ENCODE results near the gene SLC38A11. TPM values are rescaled to one million over a fixed set of nuclear protein-coding genes. Genes with fewer than 3 reads are reported as not detected.
"Not testable (repeated sequence)": the region's sequence is repeated elsewhere in the genome, so short reads cannot be mapped to it uniquely, and the experiment has no call there.

Gene SLC38A11
- total RNA-seq, 1 experiment from 2014 or later = 0.46 TPM

DNA sequence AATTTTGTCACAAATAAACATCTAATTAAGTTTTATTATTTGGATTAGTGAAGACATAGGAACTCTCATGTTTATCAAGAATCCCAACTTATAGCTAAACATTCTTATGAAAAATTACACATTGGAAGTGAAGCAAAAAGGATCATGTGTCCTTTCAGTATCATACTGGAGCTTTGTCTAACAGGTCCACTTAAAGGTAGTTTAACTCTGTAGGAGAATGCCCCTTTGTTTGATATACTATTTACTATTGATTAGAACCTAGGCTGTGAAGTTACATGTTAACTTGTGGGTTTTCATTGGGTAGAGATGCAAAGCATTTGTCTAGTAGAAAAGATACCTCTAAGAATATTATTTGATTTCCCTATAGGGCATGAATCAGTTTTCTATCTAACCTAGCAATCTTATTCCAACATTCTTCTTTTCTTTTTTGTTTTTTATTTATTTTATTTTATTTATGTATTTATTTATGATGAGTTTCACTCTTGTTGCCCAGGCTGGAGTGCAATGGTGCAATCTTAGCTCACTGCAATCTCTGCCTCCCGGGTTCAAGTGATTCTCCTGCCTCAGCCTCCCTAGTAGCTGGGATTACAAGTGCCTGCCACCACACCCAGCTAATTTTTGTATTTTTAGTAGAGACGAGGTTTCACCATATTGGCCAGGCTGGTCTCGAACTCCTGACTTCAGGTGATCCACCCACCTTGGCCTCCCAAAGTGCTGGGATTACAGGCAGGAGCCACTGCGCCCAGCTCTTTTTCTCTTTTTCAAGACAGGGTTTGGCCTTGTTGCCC, 95.2 kb downstream of the SLC38A11 start:
- intact Hi-C loops (cut with micrococcal nuclease; ENCODE audit: unreplicated experiment); H3K36me3 ChIP-seq (ENCODE audit: control insufficient read depth, insufficient read depth, low read length); H3K27ac ChIP-seq (ENCODE audit: low read length); BruUV-seq (replicated peaks); H3K27me3 ChIP-seq (ENCODE audit: control insufficient read depth, insufficient read depth, low read length); POLR2A ChIA-PET; in situ Hi-C loops (cut with HindIII; ENCODE audit: low pct_unique_long_range_greater_than_20kb, low sequenced_read_pairs); H3K4me3 ChIP-seq (ENCODE audit: low read depth in 2 of 2, low read length in 2 of 2); CTCF ChIA-PET; DNase-seq (ENCODE audit: low read depth, low spot score); H3K4me1 ChIP-seq (ENCODE audit: control insufficient read depth, insufficient read depth, low read length); ATAC-seq; H3K9me3 ChIP-seq (ENCODE audit: control insufficient read depth, insufficient read depth, low read depth, low read length): not testable (repeated sequence)

DNA sequence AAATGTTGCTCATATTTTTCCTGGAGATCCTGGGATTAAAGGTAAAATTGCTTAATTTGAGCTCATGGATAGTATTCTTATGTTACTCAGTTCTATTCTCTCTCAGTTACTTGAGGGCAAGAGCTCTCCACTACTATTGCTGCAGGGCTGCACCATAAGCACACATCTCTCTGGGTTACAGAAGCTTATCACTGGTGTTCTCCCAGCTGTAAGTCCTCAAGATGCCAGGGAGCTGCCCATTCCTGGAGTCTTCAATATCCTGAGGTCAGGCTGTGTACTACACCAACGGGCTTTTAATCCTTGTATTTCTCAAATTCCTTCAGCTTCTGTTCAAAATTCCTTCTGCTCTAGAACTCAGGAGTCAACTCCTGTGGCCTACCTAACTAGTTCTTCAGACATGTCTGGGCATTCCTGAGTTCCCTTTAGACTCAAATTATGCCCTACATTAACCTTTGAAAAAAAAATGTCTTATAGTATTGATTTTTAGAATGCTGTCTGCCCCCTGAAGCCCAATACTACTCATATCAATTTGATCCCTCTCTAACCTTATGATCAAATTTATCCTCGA, 96.0 kb downstream of the SLC38A11 start:
- no peak for TF ChIP-seq SIN3A (IDR thresholded peaks at IDR 0.05; ENCODE audit: borderline replicate concordance, insufficient read depth, low read depth, low read length)
- no peak for TF ChIP-seq POLR2AphosphoS5 (IDR thresholded peaks at IDR 0.05; ENCODE audit: low read depth, low read length)
- no peak for TF ChIP-seq TCF7L2 (IDR thresholded peaks at IDR 0.05; ENCODE audit: low read depth, low read length)
- TF ChIP-seq, protein P1, sequence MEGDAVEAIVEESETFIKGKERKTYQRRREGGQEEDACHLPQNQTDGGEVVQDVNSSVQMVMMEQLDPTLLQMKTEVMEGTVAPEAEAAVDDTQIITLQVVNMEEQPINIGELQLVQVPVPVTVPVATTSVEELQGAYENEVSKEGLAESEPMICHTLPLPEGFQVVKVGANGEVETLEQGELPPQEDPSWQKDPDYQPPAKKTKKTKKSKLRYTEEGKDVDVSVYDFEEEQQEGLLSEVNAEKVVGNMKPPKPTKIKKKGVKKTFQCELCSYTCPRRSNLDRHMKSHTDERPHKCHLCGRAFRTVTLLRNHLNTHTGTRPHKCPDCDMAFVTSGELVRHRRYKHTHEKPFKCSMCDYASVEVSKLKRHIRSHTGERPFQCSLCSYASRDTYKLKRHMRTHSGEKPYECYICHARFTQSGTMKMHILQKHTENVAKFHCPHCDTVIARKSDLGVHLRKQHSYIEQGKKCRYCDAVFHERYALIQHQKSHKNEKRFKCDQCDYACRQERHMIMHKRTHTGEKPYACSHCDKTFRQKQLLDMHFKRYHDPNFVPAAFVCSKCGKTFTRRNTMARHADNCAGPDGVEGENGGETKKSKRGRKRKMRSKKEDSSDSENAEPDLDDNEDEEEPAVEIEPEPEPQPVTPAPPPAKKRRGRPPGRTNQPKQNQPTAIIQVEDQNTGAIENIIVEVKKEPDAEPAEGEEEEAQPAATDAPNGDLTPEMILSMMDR (IDR thresholded peaks at IDR 0.05) = no peak
- TF ChIP-seq, protein P2, sequence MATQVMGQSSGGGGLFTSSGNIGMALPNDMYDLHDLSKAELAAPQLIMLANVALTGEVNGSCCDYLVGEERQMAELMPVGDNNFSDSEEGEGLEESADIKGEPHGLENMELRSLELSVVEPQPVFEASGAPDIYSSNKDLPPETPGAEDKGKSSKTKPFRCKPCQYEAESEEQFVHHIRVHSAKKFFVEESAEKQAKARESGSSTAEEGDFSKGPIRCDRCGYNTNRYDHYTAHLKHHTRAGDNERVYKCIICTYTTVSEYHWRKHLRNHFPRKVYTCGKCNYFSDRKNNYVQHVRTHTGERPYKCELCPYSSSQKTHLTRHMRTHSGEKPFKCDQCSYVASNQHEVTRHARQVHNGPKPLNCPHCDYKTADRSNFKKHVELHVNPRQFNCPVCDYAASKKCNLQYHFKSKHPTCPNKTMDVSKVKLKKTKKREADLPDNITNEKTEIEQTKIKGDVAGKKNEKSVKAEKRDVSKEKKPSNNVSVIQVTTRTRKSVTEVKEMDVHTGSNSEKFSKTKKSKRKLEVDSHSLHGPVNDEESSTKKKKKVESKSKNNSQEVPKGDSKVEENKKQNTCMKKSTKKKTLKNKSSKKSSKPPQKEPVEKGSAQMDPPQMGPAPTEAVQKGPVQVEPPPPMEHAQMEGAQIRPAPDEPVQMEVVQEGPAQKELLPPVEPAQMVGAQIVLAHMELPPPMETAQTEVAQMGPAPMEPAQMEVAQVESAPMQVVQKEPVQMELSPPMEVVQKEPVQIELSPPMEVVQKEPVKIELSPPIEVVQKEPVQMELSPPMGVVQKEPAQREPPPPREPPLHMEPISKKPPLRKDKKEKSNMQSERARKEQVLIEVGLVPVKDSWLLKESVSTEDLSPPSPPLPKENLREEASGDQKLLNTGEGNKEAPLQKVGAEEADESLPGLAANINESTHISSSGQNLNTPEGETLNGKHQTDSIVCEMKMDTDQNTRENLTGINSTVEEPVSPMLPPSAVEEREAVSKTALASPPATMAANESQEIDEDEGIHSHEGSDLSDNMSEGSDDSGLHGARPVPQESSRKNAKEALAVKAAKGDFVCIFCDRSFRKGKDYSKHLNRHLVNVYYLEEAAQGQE (IDR thresholded peaks at IDR 0.05; ENCODE audit: insufficient read depth in 1 of 2, low read depth in 2 of 2, low read length in 1 of 2) = no peak
- ChIA-PET POLR2A (no interaction called here), CTCF (no interaction called here)
- H3K4me3 ChIP-seq (ENCODE audit: low read depth in 2 of 2, low read length in 2 of 2) = no peak overlapping the region
- no peak overlapping the region for H3K27ac ChIP-seq (ENCODE audit: low read length)
- intact Hi-C loops (cut with micrococcal nuclease; ENCODE audit: unreplicated experiment) = no loop called here
- no peaks in the 10 kb centered on the region for H3K36me3 ChIP-seq (ENCODE audit: control insufficient read depth, insufficient read depth, low read length)
- no peak for DNase-seq (ENCODE audit: low read depth, low spot score)
- no peaks in the 10 kb centered on the region for H3K4me1 ChIP-seq (ENCODE audit: control insufficient read depth, insufficient read depth, low read length)
- in situ Hi-C loops (cut with HindIII; ENCODE audit: low pct_unique_long_range_greater_than_20kb, low sequenced_read_pairs) = no loop called here
- no TSS peak for BruUV-seq (replicated peaks)
- ATAC-seq = no peak
- H3K9me3 ChIP-seq (ENCODE audit: control insufficient read depth, insufficient read depth, low read depth, low read length) = no peaks in the 10 kb centered on the region
- H3K27me3 ChIP-seq (ENCODE audit: control insufficient read depth, insufficient read depth, low read length) = no peaks in the 10 kb centered on the region

DNA sequence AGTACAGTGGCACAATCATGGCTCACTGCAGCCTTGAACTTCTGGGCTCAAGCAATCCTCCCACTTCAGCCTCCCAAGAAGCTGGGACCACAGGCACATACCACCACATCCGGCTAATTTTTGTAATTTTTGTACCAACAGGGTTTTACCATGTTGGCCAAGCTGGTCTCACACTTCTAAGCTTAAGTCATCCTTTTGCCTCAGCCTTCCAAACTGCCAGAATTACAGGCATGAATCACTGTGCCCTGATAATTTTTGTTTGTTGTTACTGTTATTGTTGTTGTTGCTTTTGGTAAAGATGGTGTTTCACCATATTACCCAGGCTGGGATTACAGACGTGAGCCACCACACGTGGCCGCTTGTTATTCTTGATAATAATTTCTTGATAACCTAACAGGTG, 103.2 kb downstream of the SLC38A11 start:
- no peaks in the 10 kb centered on the region; the same call in 1 of the 2 replicates for H3K4me1 ChIP-seq (ENCODE audit: control insufficient read depth, insufficient read depth, low read length)
- BruUV-seq (replicated peaks) = no TSS peak
- DNase-seq (ENCODE audit: low read depth, low spot score) (no peak), ATAC-seq (no peak)
- no peak overlapping the region for H3K4me3 ChIP-seq (ENCODE audit: low read depth in 2 of 2, low read length in 2 of 2)
- no peaks in the 10 kb centered on the region for H3K27me3 ChIP-seq (ENCODE audit: control insufficient read depth, insufficient read depth, low read length)
- TF ChIP-seq, protein P2 (IDR thresholded peaks at IDR 0.05; ENCODE audit: insufficient read depth in 1 of 2, low read depth in 2 of 2, low read length in 1 of 2) = no peak
- TF ChIP-seq, protein P1 (IDR thresholded peaks at IDR 0.05) = no peak
- TF ChIP-seq POLR2AphosphoS5 (IDR thresholded peaks at IDR 0.05; ENCODE audit: low read depth, low read length) (no peak), SIN3A (IDR thresholded peaks at IDR 0.05; ENCODE audit: borderline replicate concordance, insufficient read depth, low read depth, low read length) (no peak)
- CTCF ChIA-PET = no interaction called here
- intact Hi-C loops (cut with micrococcal nuclease; ENCODE audit: unreplicated experiment) (no loop called here), in situ Hi-C loops (cut with HindIII; ENCODE audit: low pct_unique_long_range_greater_than_20kb, low sequenced_read_pairs) (no loop called here)
- H3K36me3 ChIP-seq (ENCODE audit: control insufficient read depth, insufficient read depth, low read length) = no peaks in the 10 kb centered on the region
- POLR2A ChIA-PET = interaction anchor here (0.5 to 0.7 kb wide), 2 partner anchors 21 to 68 kb away, joined by 4 to 5 read pairs; no protein-coding TSS in a partner anchor
- H3K27ac ChIP-seq (ENCODE audit: low read length) = no peak overlapping the region
- H3K9me3 ChIP-seq (ENCODE audit: control insufficient read depth, insufficient read depth, low read depth, low read length) = no peaks in the 10 kb centered on the region
